ENCODE measurements around the gene RAPGEF6.

- no peak for TF ChIP-seq GATA2 (IDR thresholded peaks at IDR 0.05; ENCODE audit: low read depth, low read length)
- TF ChIP-seq GATA3 (IDR thresholded peaks at IDR 0.05; ENCODE audit: low read depth, low read length) = no peak
Measured at GRCh38 chr5:131664929-131665328, 29.9 kb upstream of the RAPGEF6 start.
